22Rv1 (cell line): ENCODE data around the gene STH.

ENCODE experiments used
- CTCF ChIP-seq: fragments of 450-650 bp; IDR thresholded peaks from 2 replicates; pipeline ENCODE4 v1.5.1; 2017; ENCODE audit warnings: mild to moderate bottlenecking
- ZFX ChIP-seq: fragments of 450-650 bp; IDR thresholded peaks from 2 replicates; pipeline ENCODE4 v1.6.1; 2017; ENCODE audit warnings: antibody characterized with exemption, borderline replicate concordance

DNA sequence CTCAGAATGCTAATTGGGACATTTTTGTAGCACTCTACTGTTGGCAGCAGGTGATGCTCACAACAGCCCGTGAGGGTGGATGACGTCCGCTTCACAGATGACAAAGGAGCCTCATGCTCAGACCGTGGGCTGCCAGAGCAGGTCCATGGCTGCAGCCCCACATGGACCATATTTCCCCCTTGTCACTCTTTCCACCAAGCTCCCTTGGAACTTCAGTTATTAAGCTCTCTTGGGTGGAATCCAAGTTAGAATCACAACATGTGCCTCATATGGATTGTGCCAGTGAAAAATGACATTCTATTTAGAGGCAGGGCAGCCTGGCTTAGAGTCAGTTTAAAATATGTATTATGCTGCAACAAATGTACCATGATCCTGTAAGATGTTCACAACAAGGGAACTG, 33.2 kb upstream of the STH start:
- TF ChIP-seq CTCF: no peak
- no peak for TF ChIP-seq ZFX
